ENCODE data around the gene PARD3. TPM values are rescaled to one million over a fixed set of nuclear protein-coding genes. Genes with fewer than 3 reads are reported as not detected.

Gene PARD3
- total RNA-seq, 1 donor from 2014 or later = 37.5 TPM

DNA sequence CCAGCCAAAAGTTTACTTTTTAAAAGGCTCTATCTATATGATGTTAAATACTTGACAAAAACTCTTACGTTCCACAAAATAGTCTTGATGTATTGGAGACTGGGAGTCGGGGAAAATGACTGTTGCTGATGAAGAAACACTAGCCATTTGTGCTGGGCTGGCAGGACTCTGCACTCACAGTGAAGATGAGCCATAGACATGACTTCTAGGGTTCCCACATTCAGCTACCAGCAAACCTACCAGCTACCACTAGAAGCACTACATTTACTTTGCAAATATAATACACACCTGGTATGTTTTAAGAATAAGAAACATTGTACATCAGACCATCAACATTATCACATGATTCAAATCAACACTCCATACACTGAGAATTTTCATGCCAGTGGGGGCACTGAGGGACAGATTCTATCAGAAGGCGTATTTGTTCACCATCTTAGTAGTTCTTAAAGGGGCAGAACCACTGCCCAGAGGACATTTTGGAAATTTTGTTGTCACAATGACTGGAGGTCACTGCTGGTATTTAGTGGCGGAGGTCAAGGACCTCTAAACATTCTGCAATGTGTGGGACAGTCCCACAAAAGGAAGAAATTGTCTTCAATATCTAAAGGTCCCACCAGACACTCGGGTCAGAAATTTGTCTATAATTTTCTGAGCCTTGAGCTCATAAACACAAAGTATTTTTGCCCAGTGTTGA, 52.3 kb downstream of the PARD3 start:
- peaks cover 0 to 6% of the 10 kb centered on the region in 2 donors for H3K4me1 ChIP-seq
- H3K36me3 ChIP-seq = no peaks in the 10 kb centered on the region
- H3K4me3 ChIP-seq = no peak overlapping the region
- no peaks in the 10 kb centered on the region for H3K9me3 ChIP-seq
- TF ChIP-seq, protein P1, sequence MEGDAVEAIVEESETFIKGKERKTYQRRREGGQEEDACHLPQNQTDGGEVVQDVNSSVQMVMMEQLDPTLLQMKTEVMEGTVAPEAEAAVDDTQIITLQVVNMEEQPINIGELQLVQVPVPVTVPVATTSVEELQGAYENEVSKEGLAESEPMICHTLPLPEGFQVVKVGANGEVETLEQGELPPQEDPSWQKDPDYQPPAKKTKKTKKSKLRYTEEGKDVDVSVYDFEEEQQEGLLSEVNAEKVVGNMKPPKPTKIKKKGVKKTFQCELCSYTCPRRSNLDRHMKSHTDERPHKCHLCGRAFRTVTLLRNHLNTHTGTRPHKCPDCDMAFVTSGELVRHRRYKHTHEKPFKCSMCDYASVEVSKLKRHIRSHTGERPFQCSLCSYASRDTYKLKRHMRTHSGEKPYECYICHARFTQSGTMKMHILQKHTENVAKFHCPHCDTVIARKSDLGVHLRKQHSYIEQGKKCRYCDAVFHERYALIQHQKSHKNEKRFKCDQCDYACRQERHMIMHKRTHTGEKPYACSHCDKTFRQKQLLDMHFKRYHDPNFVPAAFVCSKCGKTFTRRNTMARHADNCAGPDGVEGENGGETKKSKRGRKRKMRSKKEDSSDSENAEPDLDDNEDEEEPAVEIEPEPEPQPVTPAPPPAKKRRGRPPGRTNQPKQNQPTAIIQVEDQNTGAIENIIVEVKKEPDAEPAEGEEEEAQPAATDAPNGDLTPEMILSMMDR (IDR thresholded peaks at IDR 0.05) = no peak
- no peaks in the 10 kb centered on the region for H3K27me3 ChIP-seq
- H3K27ac ChIP-seq = no peak overlapping the region
- no peak for DNase-seq (ENCODE audit: low spot score in 2 of 2)
- intact Hi-C loops (cut with DNase I) = no loop called here

DNA sequence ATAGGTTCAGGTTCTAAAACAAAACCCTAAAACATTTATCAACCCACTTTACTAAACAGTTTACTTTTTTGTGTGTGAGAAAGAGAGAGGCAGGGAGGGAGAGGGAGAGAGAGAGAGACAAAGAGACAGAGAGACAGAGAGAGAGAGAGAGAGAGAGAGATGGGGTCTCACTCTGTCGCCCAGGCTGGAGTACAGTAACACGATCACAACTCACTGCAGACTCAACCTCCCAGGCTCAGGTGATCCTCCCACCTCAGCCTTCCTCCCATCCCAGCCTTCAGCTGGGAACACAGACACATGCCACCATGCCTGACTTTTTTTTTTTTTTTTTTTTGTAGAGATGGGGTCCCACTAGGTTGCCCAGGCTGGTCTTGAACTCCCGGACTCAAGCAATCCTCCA, 52.9 kb downstream of the PARD3 start:
- no peak overlapping the region for H3K27ac ChIP-seq
- no peak overlapping the region for H3K4me3 ChIP-seq
- TF ChIP-seq, protein P1 (IDR thresholded peaks at IDR 0.05) = no peak
- intact Hi-C loops (cut with DNase I) = no loop called here
- no peaks in the 10 kb centered on the region for H3K9me3 ChIP-seq
- H3K36me3 ChIP-seq = no peaks in the 10 kb centered on the region
- peaks cover 0 to 6% of the 10 kb centered on the region in 2 donors for H3K4me1 ChIP-seq
- no peaks in the 10 kb centered on the region for H3K27me3 ChIP-seq
- no peak for DNase-seq (ENCODE audit: low spot score in 2 of 2)

DNA sequence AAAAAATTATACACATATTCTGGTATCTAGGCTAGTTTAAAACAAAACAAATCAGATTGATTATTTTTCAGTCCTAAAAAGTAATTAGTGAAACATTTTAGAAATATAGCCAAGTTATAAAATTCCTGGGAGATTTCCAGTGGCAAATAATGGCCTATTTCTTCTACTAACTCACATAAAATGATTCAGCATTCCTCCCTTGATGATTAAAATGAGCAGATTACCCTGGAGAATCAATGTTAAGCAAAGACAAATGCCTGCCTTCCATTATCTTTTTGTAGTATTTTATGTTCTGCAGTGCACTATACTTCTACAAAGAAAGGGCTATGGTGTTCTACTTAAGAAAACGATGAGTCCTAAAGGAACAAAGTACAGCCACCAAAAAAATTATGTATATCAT, 53.6 kb downstream of the PARD3 start:
- TF ChIP-seq, protein P1 (IDR thresholded peaks at IDR 0.05) = no peak
- no peaks in the 10 kb centered on the region for H3K27me3 ChIP-seq
- no peak for DNase-seq (ENCODE audit: low spot score in 2 of 2)
- no peaks in the 10 kb centered on the region for H3K36me3 ChIP-seq
- H3K4me1 ChIP-seq = peaks cover 0 to 6% of the 10 kb centered on the region in 2 donors
- H3K27ac ChIP-seq = no peak overlapping the region
- H3K4me3 ChIP-seq = no peak overlapping the region
- H3K9me3 ChIP-seq = no peaks in the 10 kb centered on the region
- intact Hi-C loops (cut with DNase I) = no loop called here

DNA sequence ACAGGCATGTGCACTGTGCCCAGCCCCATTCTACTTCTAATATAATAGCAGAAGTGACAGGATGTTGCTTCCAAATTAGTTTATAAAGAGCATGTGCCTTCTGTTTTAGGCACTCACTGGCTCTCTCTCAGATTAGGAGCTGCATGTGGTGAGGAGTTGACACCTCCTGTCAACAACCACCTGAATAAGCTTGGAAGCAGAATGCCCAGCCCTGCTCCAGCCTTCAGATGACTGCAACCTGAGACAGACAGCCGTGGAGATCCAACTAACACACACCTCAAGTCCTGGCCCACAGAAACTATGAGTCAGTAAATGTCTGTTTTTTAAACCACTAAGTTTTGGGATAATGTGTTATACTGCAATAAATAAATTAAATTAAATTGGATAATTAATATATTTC, 54.5 kb downstream of the PARD3 start:
- no peaks in the 10 kb centered on the region for H3K27me3 ChIP-seq
- DNase-seq (ENCODE audit: low spot score in 2 of 2) = no peak
- intact Hi-C loops (cut with DNase I) = no loop called here
- no peaks in the 10 kb centered on the region for H3K36me3 ChIP-seq
- H3K9me3 ChIP-seq = no peaks in the 10 kb centered on the region
- no peak overlapping the region for H3K27ac ChIP-seq
- H3K4me3 ChIP-seq = no peak overlapping the region
- peaks cover 0 to 6% of the 10 kb centered on the region in 2 donors for H3K4me1 ChIP-seq
- TF ChIP-seq, protein P1 (IDR thresholded peaks at IDR 0.05) = no peak

DNA sequence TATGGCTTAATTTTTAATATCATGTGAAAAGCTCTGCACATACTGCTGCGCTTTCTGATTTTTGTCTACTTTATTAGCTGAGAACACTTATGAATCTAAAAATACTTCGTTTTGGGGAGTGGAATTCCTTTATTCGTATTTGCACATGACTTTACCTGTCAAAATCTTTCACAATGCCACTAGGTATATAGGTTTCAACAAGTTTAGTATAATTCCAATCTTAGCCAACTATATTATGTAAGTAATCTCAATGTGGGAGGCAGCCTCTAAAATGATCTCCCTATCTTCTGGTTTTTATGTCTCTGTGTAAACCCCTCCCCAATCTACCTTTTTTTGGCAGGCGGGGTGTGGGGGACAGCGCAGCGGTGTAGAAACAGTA, 55.3 kb downstream of the PARD3 start:
- Histone ChIP-seq H3K4me3 (no peak overlapping the region), H3K27me3 (no peaks in the 10 kb centered on the region), H3K9me3 (no peaks in the 10 kb centered on the region), H3K36me3 (no peaks in the 10 kb centered on the region), H3K27ac (no peak overlapping the region), H3K4me1 (peaks cover 0 to 9% of the 10 kb centered on the region in 2 donors)
- TF ChIP-seq, protein P1 (IDR thresholded peaks at IDR 0.05) = no peak
- no peak for DNase-seq (ENCODE audit: low spot score in 2 of 2)
- intact Hi-C loops (cut with DNase I) = no loop called here
